MCF 10A (cell line): ENCODE results near the gene KCTD13. TPM values are rescaled to one million over a fixed set of nuclear protein-coding genes. Genes with fewer than 3 reads are reported as not detected.
A peak's percentile ranks its signal among the peaks of the same experiment; 100 is the strongest.

Experiments
- BruUV-seq: library from RNA; stranded (reverse); fragments of 400-500 nt; replicated peaks from 2 replicates; lab custom pipeline; 2021; lab: Mats Ljungman, UMichigan
- CTCF ChIA-PET: fragments of 300-600 bp; sonication (Branson Sonifier 250); formaldehyde crosslinking; extraction: SDS; loops from one replicate; lab custom pipeline; 2021; ENCODE audit warnings: antibody characterized with exemption, inconsistent platforms; lab: Yijun Ruan, JAX
- POLR2A ChIA-PET: fragments of 300-600, 350-650 bp; sonication (Branson Sonifier 250); formaldehyde crosslinking; extraction: SDS; loops from one replicate; lab custom pipeline; 2020; ENCODE audit warnings: antibody characterized with exemption, inconsistent platforms; lab: Yijun Ruan, JAX
- DNase-seq: peaks from one replicate; pipeline ENCODE4 v3.0.0-alpha.2; 2018; ENCODE audit not compliant: unreplicated experiment
- H3K27ac Mint-ChIP-seq: one replicate; pipeline ENCODE4 v1.8.0; 2022; ENCODE audit warnings: mild to moderate bottlenecking, low read depth, mixed read lengths; ENCODE audit not compliant: unreplicated experiment
- H3K27me3 Mint-ChIP-seq: one replicate; pipeline ENCODE4 v1.8.0; 2022; ENCODE audit warnings: mixed read lengths; ENCODE audit not compliant: insufficient read depth, unreplicated experiment
- H3K36me3 Mint-ChIP-seq: one replicate; pipeline ENCODE4 v1.8.0; 2022; ENCODE audit warnings: mild to moderate bottlenecking, moderate library complexity, mixed read lengths; ENCODE audit not compliant: insufficient read depth, unreplicated experiment
- H3K4me1 Mint-ChIP-seq: one replicate; pipeline ENCODE4 v1.8.0; 2022; ENCODE audit warnings: mixed read lengths; ENCODE audit not compliant: insufficient read depth, unreplicated experiment
- H3K4me3 Mint-ChIP-seq: one replicate; pipeline ENCODE4 v1.8.0; 2022; ENCODE audit warnings: mild to moderate bottlenecking, moderate library complexity, mixed read lengths; ENCODE audit not compliant: unreplicated experiment
- H3K9me3 Mint-ChIP-seq: one replicate; pipeline ENCODE4 v1.8.0; 2022; ENCODE audit warnings: mixed read lengths; ENCODE audit not compliant: unreplicated experiment
- intact Hi-C: fragments of 100-400 bp; cut with micrococcal nuclease; formaldehyde crosslinking; loops from 2 replicates; pipeline ENCODE4 v1.14.1; 2022
- total RNA-seq: library from RNA; stranded (reverse); gene quantifications from 2 replicates; pipeline ENCODE4 v1.2.3, GENCODE V29; 2022
- TF ChIP-seq, protein P1 (sequence below): fragments of 200-600 bp; IDR thresholded peaks from one replicate; pipeline ENCODE4 v1.8.0; 2022; ENCODE audit warnings: antibody characterized with exemption, mild to moderate bottlenecking; ENCODE audit not compliant: unreplicated experiment

KCTD13 gene
- total RNA-seq, 1 experiment from 2014 or later, result 38.9 TPM

DNA sequence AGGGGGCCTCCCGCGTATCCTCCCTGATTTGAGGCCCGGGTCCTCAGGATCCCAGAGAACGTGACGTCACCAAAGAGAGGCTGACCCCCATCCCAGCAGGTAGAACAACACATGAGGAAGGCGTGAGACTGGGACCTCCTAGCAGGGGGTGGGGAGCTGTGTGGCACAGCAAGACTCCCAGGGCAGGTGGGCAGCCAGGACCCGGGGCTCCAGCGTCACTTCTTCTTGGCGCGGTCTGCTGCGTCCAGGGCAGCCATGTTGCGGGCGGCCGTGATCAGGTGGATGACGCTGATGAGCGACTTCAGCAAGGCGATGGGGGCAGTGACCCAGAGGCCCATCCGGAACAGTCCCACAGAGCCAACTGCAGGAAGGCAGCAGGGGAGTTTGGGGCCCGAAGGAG is 67.1 kb downstream of the KCTD13 start:
- no peak for DNase-seq
- TF ChIP-seq, protein P1, sequence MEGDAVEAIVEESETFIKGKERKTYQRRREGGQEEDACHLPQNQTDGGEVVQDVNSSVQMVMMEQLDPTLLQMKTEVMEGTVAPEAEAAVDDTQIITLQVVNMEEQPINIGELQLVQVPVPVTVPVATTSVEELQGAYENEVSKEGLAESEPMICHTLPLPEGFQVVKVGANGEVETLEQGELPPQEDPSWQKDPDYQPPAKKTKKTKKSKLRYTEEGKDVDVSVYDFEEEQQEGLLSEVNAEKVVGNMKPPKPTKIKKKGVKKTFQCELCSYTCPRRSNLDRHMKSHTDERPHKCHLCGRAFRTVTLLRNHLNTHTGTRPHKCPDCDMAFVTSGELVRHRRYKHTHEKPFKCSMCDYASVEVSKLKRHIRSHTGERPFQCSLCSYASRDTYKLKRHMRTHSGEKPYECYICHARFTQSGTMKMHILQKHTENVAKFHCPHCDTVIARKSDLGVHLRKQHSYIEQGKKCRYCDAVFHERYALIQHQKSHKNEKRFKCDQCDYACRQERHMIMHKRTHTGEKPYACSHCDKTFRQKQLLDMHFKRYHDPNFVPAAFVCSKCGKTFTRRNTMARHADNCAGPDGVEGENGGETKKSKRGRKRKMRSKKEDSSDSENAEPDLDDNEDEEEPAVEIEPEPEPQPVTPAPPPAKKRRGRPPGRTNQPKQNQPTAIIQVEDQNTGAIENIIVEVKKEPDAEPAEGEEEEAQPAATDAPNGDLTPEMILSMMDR, result no peak
- H3K36me3 Mint-ChIP-seq, result peaks cover 41% of the 10 kb centered on the region
- BruUV-seq, result no TSS peak
- ChIA-PET CTCF (no interaction called here), POLR2A (interaction anchor here (0.7 to 1.2 kb wide), 2 partner anchors 11 to 19 kb away, joined by 3 read pairs; no protein-coding TSS in a partner anchor)
- H3K4me3 Mint-ChIP-seq, result no peak overlapping the region
- no peak overlapping the region for H3K27ac Mint-ChIP-seq
- intact Hi-C loops, result no loop called here
- H3K9me3 Mint-ChIP-seq, result no peaks in the 10 kb centered on the region
- H3K4me1 Mint-ChIP-seq, result peaks cover 14% of the 10 kb centered on the region
- H3K27me3 Mint-ChIP-seq, result no peaks in the 10 kb centered on the region

DNA sequence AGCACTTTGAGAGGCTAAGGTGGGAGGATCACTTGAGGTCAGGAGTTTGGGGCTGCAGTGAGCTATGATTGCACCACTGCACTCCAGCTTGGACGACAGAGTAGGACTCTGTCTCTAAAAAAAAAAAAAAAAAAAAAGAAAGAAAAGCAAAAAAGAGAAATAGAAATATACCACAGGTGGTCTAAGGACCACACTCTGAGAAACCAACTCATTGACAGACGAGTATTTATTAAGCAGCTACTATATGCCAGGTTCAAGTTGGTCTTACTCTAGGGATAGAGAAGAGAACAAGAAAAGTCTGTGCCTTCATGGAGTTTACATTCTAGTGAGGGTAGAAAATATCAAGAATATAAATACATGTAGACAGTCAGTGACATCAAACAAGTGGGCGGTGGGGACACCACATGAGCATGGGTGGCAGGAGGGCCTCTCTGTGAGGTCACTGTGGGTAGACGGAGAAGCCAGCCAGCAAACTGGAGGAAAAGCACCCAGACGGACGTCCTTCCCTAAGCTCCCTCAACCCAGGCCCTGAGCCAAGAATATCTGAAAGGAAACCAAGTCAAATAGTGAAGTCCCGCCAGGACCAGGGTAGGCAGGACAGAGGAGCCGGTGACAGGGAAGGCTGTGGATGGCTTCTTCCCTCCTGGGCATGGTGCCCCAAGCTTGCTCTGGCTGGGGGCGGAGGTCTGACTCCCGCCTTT is 67.7 kb downstream of the KCTD13 start:
- CTCF ChIA-PET, result no interaction called here
- Mint-ChIP-seq H3K27ac (no peak overlapping the region), H3K4me3 (no peak overlapping the region), H3K36me3 (peaks cover 41% of the 10 kb centered on the region), H3K9me3 (no peaks in the 10 kb centered on the region), H3K27me3 (no peaks in the 10 kb centered on the region), H3K4me1 (peaks cover 8% of the 10 kb centered on the region)
- no peak for DNase-seq
- BruUV-seq, result TSS peak; percentile 18
- TF ChIP-seq, protein P1, result no peak
- POLR2A ChIA-PET, result interaction anchor here (1.2 kb wide), 1 partner anchor 10 kb away, joined by 3 read pairs; no protein-coding TSS in a partner anchor
- intact Hi-C loops, result no loop called here

- Mint-ChIP-seq H3K4me1 (peaks cover 6% of the 10 kb centered on the region), H3K9me3 (no peaks in the 10 kb centered on the region), H3K36me3 (peaks cover 41% of the 10 kb centered on the region), H3K27me3 (no peaks in the 10 kb centered on the region), H3K27ac (no peak overlapping the region), H3K4me3 (no peak overlapping the region)
- intact Hi-C loops, result no loop called here
- CTCF ChIA-PET, result interaction anchor here (0.5 to 0.7 kb wide), 4 partner anchors 9 to 174 kb away, joined by 3 to 6 read pairs (median 4); no protein-coding TSS in a partner anchor
- TF ChIP-seq, protein P1, result no peak
- no TSS peak for BruUV-seq
- no peak for DNase-seq
- POLR2A ChIA-PET, result interaction anchor here (1.2 kb wide), 1 partner anchor 138 kb away, joined by 3 read pairs; the partner anchor contains the start of genes HIRIP3 and INO80E
Observed at GRCh38 chr16:29857133-29857760, 68.8 kb downstream of the KCTD13 start.

Other genes with a start within 250 kb of the KCTD13 start
- gene QPRT, start 247.0 kb downstream of the KCTD13 start, total RNA-seq, result not detected in 2 replicates
- gene C16orf54, start 180.2 kb downstream of the KCTD13 start, total RNA-seq, result not detected in 2 replicates
- gene ZG16, start 148.0 kb downstream of the KCTD13 start, total RNA-seq, result not detected in 2 replicates
- gene KIF22, start 135.5 kb downstream of the KCTD13 start, total RNA-seq, result 36.3 and 53.8 TPM in 2 replicates
- gene MAZ, start 119.7 kb downstream of the KCTD13 start, total RNA-seq, result 185 and 194 TPM in 2 replicates
- 0.42 and 0.96 TPM in 2 replicates for gene PRRT2, start 114.0 kb downstream of the KCTD13 start, total RNA-seq
- 21.3 and 25.0 TPM in 2 replicates for gene PAGR1, start 110.1 kb downstream of the KCTD13 start, total RNA-seq
- 56.5 and 71.9 TPM in 2 replicates for gene MVP, start 105.8 kb downstream of the KCTD13 start, total RNA-seq
- 41.3 and 42.7 TPM in 2 replicates for gene CDIPT, start 63.0 kb downstream of the KCTD13 start, total RNA-seq
- gene SEZ6L2, start 26.7 kb downstream of the KCTD13 start, total RNA-seq, result 1.9 and 3.2 TPM in 2 replicates
- gene ASPHD1, start 25.7 kb downstream of the KCTD13 start, total RNA-seq, result 4.8 and 5.7 TPM in 2 replicates
- 62.1 and 68.1 TPM in 2 replicates for gene TMEM219, start 35.9 kb upstream of the KCTD13 start, total RNA-seq
- 29.3 and 33.1 TPM in 2 replicates for gene TAOK2, start 47.6 kb upstream of the KCTD13 start, total RNA-seq
- 12.9 and 20.7 TPM in 2 replicates for gene HIRIP3, start 69.4 kb upstream of the KCTD13 start, total RNA-seq
- gene INO80E, start 70.0 kb upstream of the KCTD13 start, total RNA-seq, result 82.0 and 90.1 TPM in 2 replicates
- 1.2 TPM in 2 replicates for gene DOC2A, start 84.8 kb upstream of the KCTD13 start, total RNA-seq
- gene C16orf92, start 97.0 kb upstream of the KCTD13 start, total RNA-seq, result not detected in 2 replicates
- gene TLCD3B, start 105.0 kb upstream of the KCTD13 start, total RNA-seq, result 0.21 and 0.27 TPM in 2 replicates
- 1,141 and 1,165 TPM in 2 replicates for gene ALDOA, start 139.5 kb upstream of the KCTD13 start, total RNA-seq
- gene PPP4C, start 149.8 kb upstream of the KCTD13 start, total RNA-seq, result 93.2 and 99.7 TPM in 2 replicates
- gene TBX6, start 165.7 kb upstream of the KCTD13 start, total RNA-seq, result 0.16 and 0.47 TPM in 2 replicates
- 8.8 and 9.2 TPM in 2 replicates for gene YPEL3, start 170.0 kb upstream of the KCTD13 start, total RNA-seq
- 0.49 and 1.5 TPM in 2 replicates for gene GDPD3, start 187.3 kb upstream of the KCTD13 start, total RNA-seq
- 11.7 and 15.0 TPM in 2 replicates for gene MAPK3, start 197.0 kb upstream of the KCTD13 start, total RNA-seq